C4-2B (cell line): ENCODE measurements around the gene FRMD4A.
A peak's percentile ranks its signal among the peaks of the same experiment; 100 is the strongest.

Source experiments
- H3K27ac ChIP-seq: fragments of 450-650 bp; 2 replicates; pipeline ENCODE4 v1.5.1; 2017
- ZFX ChIP-seq: fragments of 450-650 bp; IDR thresholded peaks from 2 replicates; pipeline ENCODE4 v1.6.1; 2017
- TF ChIP-seq, protein P1 (sequence below): fragments of 450-650 bp; conservative IDR thresholded peaks from 2 replicates; pipeline ENCODE4 v1.5.1; 2017; ENCODE audit warnings: mild to moderate bottlenecking

Gene FRMD4A

GRCh38 chr10:13816195-13816925, 514.4 kb downstream of the FRMD4A start:
- TF ChIP-seq, protein P1, sequence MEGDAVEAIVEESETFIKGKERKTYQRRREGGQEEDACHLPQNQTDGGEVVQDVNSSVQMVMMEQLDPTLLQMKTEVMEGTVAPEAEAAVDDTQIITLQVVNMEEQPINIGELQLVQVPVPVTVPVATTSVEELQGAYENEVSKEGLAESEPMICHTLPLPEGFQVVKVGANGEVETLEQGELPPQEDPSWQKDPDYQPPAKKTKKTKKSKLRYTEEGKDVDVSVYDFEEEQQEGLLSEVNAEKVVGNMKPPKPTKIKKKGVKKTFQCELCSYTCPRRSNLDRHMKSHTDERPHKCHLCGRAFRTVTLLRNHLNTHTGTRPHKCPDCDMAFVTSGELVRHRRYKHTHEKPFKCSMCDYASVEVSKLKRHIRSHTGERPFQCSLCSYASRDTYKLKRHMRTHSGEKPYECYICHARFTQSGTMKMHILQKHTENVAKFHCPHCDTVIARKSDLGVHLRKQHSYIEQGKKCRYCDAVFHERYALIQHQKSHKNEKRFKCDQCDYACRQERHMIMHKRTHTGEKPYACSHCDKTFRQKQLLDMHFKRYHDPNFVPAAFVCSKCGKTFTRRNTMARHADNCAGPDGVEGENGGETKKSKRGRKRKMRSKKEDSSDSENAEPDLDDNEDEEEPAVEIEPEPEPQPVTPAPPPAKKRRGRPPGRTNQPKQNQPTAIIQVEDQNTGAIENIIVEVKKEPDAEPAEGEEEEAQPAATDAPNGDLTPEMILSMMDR: no peak
- TF ChIP-seq ZFX: no peak
- peak overlapping the region; percentile 57 for H3K27ac ChIP-seq

- H3K27ac ChIP-seq: peak overlapping the region; percentile 57; the same call in 1 of the 2 replicates
- TF ChIP-seq, protein P1: no peak
- TF ChIP-seq ZFX: no peak
Observed at GRCh38 chr10:13815756-13816155, 515.0 kb downstream of the FRMD4A start.

DNA sequence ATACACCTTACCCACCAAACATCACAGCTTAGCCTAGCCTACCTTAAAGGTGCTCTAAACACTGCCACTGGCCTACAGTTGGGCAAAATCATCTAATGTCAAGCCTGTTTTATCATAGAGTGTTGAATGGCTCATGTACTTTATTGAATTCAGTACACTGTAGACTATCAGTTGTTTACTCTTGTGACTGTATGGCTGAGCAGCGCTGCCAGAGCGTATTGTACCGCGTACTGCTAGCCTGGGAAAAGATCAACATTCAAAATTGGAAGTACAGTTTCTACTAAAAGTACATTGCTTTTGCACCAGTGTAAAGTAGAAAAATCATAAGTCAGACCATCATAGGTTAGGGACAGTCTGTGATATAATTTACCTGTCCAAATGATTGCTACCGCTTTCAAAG, 517.2 kb downstream of the FRMD4A start:
- no peak overlapping the region for H3K27ac ChIP-seq
- TF ChIP-seq ZFX: no peak
- TF ChIP-seq, protein P1: no peak

GRCh38 chr10:13812804-13813203, 517.9 kb downstream of the FRMD4A start:
- no peak overlapping the region for H3K27ac ChIP-seq

DNA sequence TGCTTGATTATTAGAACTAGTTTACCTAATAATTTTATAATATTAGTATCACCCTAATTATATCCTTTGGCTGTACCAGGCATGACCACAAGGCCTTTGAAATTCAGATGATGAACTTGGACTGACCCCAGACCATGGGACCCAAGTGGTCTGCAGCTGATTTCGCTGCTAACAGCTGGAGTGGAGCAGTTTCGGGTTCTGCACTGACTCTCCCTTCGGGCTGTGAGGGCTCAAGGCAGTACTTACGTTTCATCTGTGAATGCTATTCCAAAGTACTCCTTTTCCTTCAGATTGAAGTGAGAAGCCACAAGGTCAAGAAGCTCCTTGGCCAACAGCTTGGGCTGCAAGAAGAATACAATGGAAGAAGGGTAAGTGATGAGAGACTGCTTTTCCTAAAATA, 520.2 kb downstream of the FRMD4A start:
- no peak for TF ChIP-seq ZFX
- TF ChIP-seq, protein P1: no peak
- H3K27ac ChIP-seq: no peak overlapping the region

More at GRCh38 chr10:13812804-13813203, 517.9 kb downstream of the FRMD4A start:
- TF ChIP-seq, protein P1: no peak
- no peak for TF ChIP-seq ZFX

DNA sequence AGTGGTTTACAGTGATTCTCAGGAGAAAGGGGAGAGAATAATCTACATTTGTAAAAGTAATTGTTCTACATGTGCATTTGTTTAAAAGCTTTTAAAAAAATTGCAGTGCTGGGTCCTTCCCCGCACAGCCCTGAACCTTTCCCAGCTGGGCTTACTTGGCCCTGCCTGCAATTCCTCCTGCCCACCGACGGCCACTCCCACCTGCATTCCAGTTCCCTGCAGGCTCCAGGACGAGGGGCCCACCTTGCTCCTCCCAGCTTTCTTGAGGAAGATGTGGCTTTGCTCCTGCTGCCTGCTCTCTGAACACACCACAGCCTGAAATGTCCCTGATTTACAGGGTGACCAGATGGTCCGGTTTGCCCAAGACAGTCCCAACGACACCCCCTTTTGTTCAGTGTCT, 521.3 kb downstream of the FRMD4A start:
- TF ChIP-seq, protein P1: no peak
- no peak for TF ChIP-seq ZFX
- no peak overlapping the region for H3K27ac ChIP-seq

DNA sequence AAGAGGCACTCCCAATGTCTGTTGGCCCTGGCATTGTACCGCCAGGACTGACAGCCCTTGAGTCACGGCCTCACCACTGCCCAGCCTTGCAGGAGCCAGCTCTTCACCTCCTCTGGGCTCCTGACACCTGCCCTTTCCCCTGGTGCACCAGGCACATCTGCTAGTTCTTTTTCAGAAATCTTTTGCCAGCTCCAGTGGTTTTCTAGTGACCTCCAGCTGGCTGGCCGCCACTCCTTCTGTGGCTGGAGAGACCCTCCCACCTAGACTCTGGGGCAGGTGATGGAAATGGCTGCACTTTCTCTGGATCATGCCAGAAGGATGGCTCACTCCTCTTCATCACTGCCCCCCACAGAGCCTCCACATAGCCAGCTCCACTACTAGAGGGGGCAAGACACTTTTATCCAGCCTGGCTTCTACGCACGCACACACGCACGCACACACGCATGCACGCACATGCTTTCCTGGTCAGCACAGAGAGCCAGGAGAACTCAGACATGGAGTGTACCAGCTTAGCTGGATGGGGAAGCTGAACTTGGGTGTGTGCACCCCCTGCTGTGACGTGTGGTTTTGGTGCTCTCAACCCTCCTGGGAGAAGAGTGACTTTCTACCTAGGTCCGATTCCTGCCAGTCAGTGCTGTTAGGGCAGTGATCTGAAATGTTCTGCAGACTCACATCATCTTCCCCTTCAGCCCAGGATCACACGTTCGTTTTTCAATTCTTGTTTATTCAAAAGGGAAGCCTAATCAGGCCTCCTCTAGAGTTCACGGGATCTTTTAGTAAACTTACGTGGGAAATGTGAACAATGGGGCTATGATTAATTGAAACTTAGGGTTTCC, 522.0 kb downstream of the FRMD4A start:
- no peak overlapping the region for H3K27ac ChIP-seq

More for the DNA sequence above, 522.0 kb downstream of the FRMD4A start:
- TF ChIP-seq, protein P1: no peak
- no peak for TF ChIP-seq ZFX
